MV-4-11 (cell line): ENCODE results near the gene KIF13A.
"Not testable (repeated sequence)": the region's sequence is repeated elsewhere in the genome, so short reads cannot be mapped to it uniquely, and the experiment has no call there.

Experiments
- DNase-seq: peaks from one replicate; lab custom pipeline; 2025; lab: John Stamatoyannopoulos, UW

KIF13A gene

GRCh38 chr6:17968876-17969275 is 18.6 kb downstream of the KIF13A start:
- no peak for DNase-seq

- DNase-seq: no peak
Observed at GRCh38 chr6:17967668-17968518, 19.5 kb downstream of the KIF13A start.

- DNase-seq: no peak
Observed at GRCh38 chr6:17966451-17966850, 21.0 kb downstream of the KIF13A start.

- no peak for DNase-seq
Observed at GRCh38 chr6:17965397-17965796, 22.0 kb downstream of the KIF13A start.

- DNase-seq: no peak
Observed at GRCh38 chr6:17964633-17965032, 22.8 kb downstream of the KIF13A start.

- DNase-seq: no peak
Observed at GRCh38 chr6:17962436-17963031, 24.9 kb downstream of the KIF13A start.

- DNase-seq: no peak
Observed at GRCh38 chr6:17959302-17959701, 28.1 kb downstream of the KIF13A start.

- no peak for DNase-seq
Observed at GRCh38 chr6:17957904-17958620, 29.4 kb downstream of the KIF13A start.

GRCh38 chr6:17957498-17957897 is 29.9 kb downstream of the KIF13A start:
- no peak for DNase-seq

- DNase-seq: no peak
Observed at GRCh38 chr6:17957086-17957485, 30.3 kb downstream of the KIF13A start.

- DNase-seq: no peak
Observed at GRCh38 chr6:17950095-17950494, 37.3 kb downstream of the KIF13A start.

GRCh38 chr6:17949168-17949567 is 38.3 kb downstream of the KIF13A start:
- no peak for DNase-seq

GRCh38 chr6:17948725-17949124 is 38.7 kb downstream of the KIF13A start:
- no peak for DNase-seq

GRCh38 chr6:17947574-17947973 is 39.9 kb downstream of the KIF13A start:
- DNase-seq: not testable (repeated sequence)

GRCh38 chr6:17945575-17945974 is 41.9 kb downstream of the KIF13A start:
- no peak for DNase-seq

GRCh38 chr6:17945111-17945510 is 42.3 kb downstream of the KIF13A start:
- no peak for DNase-seq

GRCh38 chr6:17941318-17941717 is 46.1 kb downstream of the KIF13A start:
- no peak for DNase-seq

- no peak for DNase-seq
Observed at GRCh38 chr6:17940151-17940792, 47.2 kb downstream of the KIF13A start.

- no peak for DNase-seq
Observed at GRCh38 chr6:17938901-17939300, 48.5 kb downstream of the KIF13A start.

GRCh38 chr6:17935188-17936149 is 52.0 kb downstream of the KIF13A start:
- DNase-seq: no peak

- DNase-seq: no peak
Observed at GRCh38 chr6:17933716-17934115, 53.7 kb downstream of the KIF13A start.
